K562 (cell line): ENCODE measurements around the gene BRF1. TPM values are rescaled to one million over a fixed set of nuclear protein-coding genes. Genes with fewer than 3 reads are reported as not detected.
A peak's percentile ranks its signal among the peaks of the same experiment; 100 is the strongest.

ENCODE experiments used
- ATAC-seq: fragments of 200-7000 bp; cut with Tn5 transposase; 3 replicates; pipeline ENCODE4 v1.9.1; 2020; ENCODE audit warnings: moderate library complexity
- BruUV-seq: library from RNA; stranded (reverse); fragments of 400-500 nt; replicated peaks from 2 replicates; lab custom pipeline; 2021; lab: Mats Ljungman, UMichigan
- CTCF ChIA-PET: fragments of 300-600 bp; formaldehyde crosslinking; extraction: SDS; loops from one replicate; lab custom pipeline; 2021; ENCODE audit warnings: low intra/inter-chr PET ratio; lab: Yijun Ruan, JAX
- POLR2A ChIA-PET: fragments of 300-600, 350-650 bp; sonication (Branson Sonifier 250); formaldehyde crosslinking; extraction: SDS; loops from one replicate; lab custom pipeline; 2021; ENCODE audit warnings: antibody characterized with exemption, inconsistent platforms; lab: Yijun Ruan, JAX
- DNase-seq, 4 experiments: peaks; one replicate each; pipeline versions ENCODE4 v3.0.0 to v3.0.0-alpha.2; 2011 to 2018; ENCODE audit warnings: low spot score in 3 of 4, mixed read lengths in 3 of 4; ENCODE audit errors: extremely low read depth in 1 of 4
- FAIRE-seq: peaks from 2 replicates; lab custom pipeline; 2011; peaks lifted over from hg19 to GRCh38; lab: Jason Lieb, UNC
- H2AFZ ChIP-seq: 2 replicates; pipeline ENCODE4 v1.6.0; 2011; ENCODE audit warnings: low read depth, low read length, control low read depth, inconsistent platforms
- H3K27ac ChIP-seq: fragments of 200-600 bp; 3 replicates; pipeline ENCODE4 v1.8.0; 2011; ENCODE audit warnings: low read depth, mild to moderate bottlenecking, control low read depth, inconsistent platforms, low read length, moderate library complexity, mixed read lengths; ENCODE audit errors: extremely low read depth
- H3K27me3 ChIP-seq, 2 experiments: fragments of 300-600 bp in 1 of 2; 2 replicates in 1 of 2; 3 replicates in 1 of 2; pipeline versions ENCODE4 v1.6.0 to v1.8.0; 2011; ENCODE audit warnings: inconsistent platforms in 2 of 2, low read length in 2 of 2, mild to moderate bottlenecking in 1 of 2, mixed read lengths in 1 of 2, moderate library complexity in 1 of 2; ENCODE audit not compliant: control insufficient read depth in 2 of 2, insufficient read depth in 2 of 2
- H3K36me3 ChIP-seq: fragments of 300-600 bp; 3 replicates; pipeline ENCODE4 v1.8.0; 2011; ENCODE audit warnings: mild to moderate bottlenecking, low read length, inconsistent platforms; ENCODE audit not compliant: control insufficient read depth, insufficient read depth
- H3K4me1 ChIP-seq, 2 experiments: fragments of 200-600 bp in 1 of 2; replicated peaks in 1 of 2; 2 replicates in 1 of 2; 3 replicates in 1 of 2; pipeline versions ENCODE4 v1.5.1 to v1.8.0; 2011; ENCODE audit warnings: inconsistent platforms in 2 of 2, low read length in 2 of 2, mild to moderate bottlenecking in 1 of 2, mixed read lengths in 1 of 2, moderate library complexity in 1 of 2; ENCODE audit not compliant: control insufficient read depth in 2 of 2, insufficient read depth in 2 of 2
- H3K4me2 ChIP-seq: 2 replicates; pipeline ENCODE4 v1.6.1; 2011; ENCODE audit warnings: low read length, control low read depth, inconsistent platforms, mixed read lengths; ENCODE audit not compliant: insufficient read depth
- H3K4me3 ChIP-seq: fragments of 200-600 bp; sonication (generic), shearing (Covaris generic); 2 replicates; pipeline ENCODE4 v1.5.1; 2016; ENCODE audit warnings: control low read depth, inconsistent platforms
- H3K79me2 ChIP-seq: fragments of 200-600 bp; 3 replicates; pipeline ENCODE4 v1.8.0; 2011; ENCODE audit warnings: low read length, inconsistent platforms; ENCODE audit not compliant: control insufficient read depth, insufficient read depth
- H3K9ac ChIP-seq, 2 experiments: 2 replicates each; pipeline versions ENCODE4 v1.6.0 to v1.6.1; 2011; ENCODE audit warnings: low read depth in 2 of 2, low read length in 2 of 2, control low read depth in 1 of 2, inconsistent platforms in 1 of 2, mild to moderate bottlenecking in 1 of 2, mixed read lengths in 1 of 2; ENCODE audit not compliant: insufficient read depth in 1 of 2
- H3K9me1 ChIP-seq: one replicate; pipeline ENCODE4 v1.6.0; 2011; ENCODE audit warnings: inconsistent platforms, mild to moderate bottlenecking, low read length, moderate library complexity; ENCODE audit not compliant: control insufficient read depth, insufficient read depth
- H3K9me3 ChIP-seq: replicated peaks from 2 replicates; pipeline ENCODE4 v1.5.1; 2011; ENCODE audit warnings: low read depth, low read length, inconsistent platforms; ENCODE audit not compliant: control insufficient read depth, insufficient read depth
- H4K20me1 ChIP-seq: replicated peaks from 2 replicates; pipeline ENCODE4 v1.6.1; 2011; ENCODE audit warnings: low read length, inconsistent platforms, mixed read lengths; ENCODE audit not compliant: control insufficient read depth, insufficient read depth
- BHLHE40 ChIP-seq: IDR thresholded peaks from 2 replicates; pipeline ENCODE4 v1.6.1; 2011; ENCODE audit warnings: low read length, improper control_type of control experiment
- WGBS: fragments of 100-300 bp; shearing (Covaris generic); methylation state at CpG from one replicate; pipeline ENCODE4 v1.1.6; 2016; ENCODE audit warnings: low coverage, mixed read lengths; ENCODE audit not compliant: insufficient coverage; ENCODE audit errors: missing lambda C conversion rate; 5-methylcytosine and 5-hydroxymethylcytosine counted together
- in situ Hi-C: fragments of 300-500 bp; cut with MboI; formaldehyde crosslinking; loops from 4 replicates; pipeline ENCODE4 v1.15.0; 2018; ENCODE audit warnings: inconsistent platforms, mixed read lengths
- intact Hi-C: fragments of 100-400 bp; cut with micrococcal nuclease; formaldehyde crosslinking; loops from 2 replicates; pipeline ENCODE4 v1.14.2; 2022
- polyA plus RNA-seq, 8 experiments: library from polyadenylated mRNA; depleted of rRNA in 4 of 8; stranded (reverse) in 5 of 8; unstranded in 3 of 8; fragments of >200 nt; fragmentation: Nextera tagmentation in 2 of 8; fragmentation: Illumina TruSeq in 1 of 8; extraction: Ambion mirVana in 2 of 8; extraction: Trizol in 1 of 8; gene quantifications; 2 replicates each; pipeline versions ENCODE4 v1.2.1 to v1.2.3, GENCODE V29; 2011 to 2014; ENCODE audit warnings: inconsistent platforms in 1 of 8, missing spikeins in 1 of 8
- total RNA-seq, 7 experiments: library from RNA; depleted of rRNA in 6 of 7; stranded (reverse); fragments of >200 nt in 6 of 7; fragmentation: Illumina TruSeq in 2 of 7; extraction: Trizol in 2 of 7; gene quantifications; 2 replicates each; pipeline versions ENCODE4 v1.2.1 to v1.2.3, GENCODE V29; 2011 to 2021; ENCODE audit warnings: low replicate concordance in 1 of 7
- TF ChIP-seq, protein P1 (sequence below): IDR thresholded peaks from 2 replicates; pipeline ENCODE4 v1.6.1; 2016; ENCODE audit warnings: missing genetic modification characterization, missing compliant biosample characterization

Gene BRF1
- total and polyA plus RNA-seq, 9 of the 15 experiments (the other 6 are each of a cell fraction or from before 2014, with no cell fraction given) = 0.14 to 24.6 (median 8.2) TPM

DNA sequence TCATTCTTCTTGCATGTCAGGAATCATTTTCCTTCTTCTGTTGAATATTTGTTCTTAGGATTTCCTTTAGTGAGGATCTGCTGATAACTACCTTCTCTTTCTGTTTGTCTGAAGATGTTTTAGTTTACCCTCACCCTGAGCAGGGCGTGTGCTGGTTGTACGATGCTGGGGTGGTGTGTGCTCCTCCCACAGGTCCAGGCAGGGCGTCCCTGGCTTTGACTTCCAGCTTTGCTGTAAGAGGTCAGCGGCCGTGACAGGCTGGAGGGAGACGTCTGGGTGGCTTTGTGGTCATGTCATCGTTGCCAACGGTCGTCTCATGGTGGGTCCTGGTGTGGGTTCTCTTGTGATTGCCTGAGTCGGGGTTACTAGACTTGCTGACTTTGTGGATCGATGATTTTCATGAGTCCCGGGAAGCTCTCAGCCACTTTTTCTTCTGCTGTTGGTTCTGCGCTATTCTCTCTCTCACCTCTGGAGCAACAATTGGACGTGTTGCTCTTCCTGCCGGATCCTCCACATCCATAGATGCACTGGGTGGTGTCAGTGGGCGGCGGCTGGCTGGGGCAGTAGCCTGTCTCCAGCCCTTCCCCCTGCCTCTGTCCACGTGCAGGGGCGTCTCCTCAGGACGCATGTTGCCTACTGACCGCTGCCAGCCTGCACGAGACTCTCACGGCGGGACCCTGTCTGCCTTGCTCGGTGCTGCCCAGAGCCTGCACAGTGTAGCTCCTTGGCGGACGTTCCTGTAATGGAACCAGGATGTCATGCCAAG, 22.2 kb upstream of the BRF1 start:
- WGBS = 48% methylated on average over 26 of the region's 27 CpGs
- in situ Hi-C loops = no loop called here
- H3K27me3 ChIP-seq = no peaks in the 10 kb centered on the region
- no peaks in the 10 kb centered on the region for H3K36me3 ChIP-seq
- POLR2A ChIA-PET = interaction anchor here (0.6 to 1.0 kb wide), 4 partner anchors 9 to 17 kb away, joined by 3 to 4 read pairs (median 3); no protein-coding TSS in a partner anchor
- peak overlapping the region in 1 of 2 experiments; percentile 78; a peak in 2 of 4 replicates for H3K9ac ChIP-seq
- peaks cover 8% of the 10 kb centered on the region; the same call in 2 of the 3 replicates for H3K79me2 ChIP-seq
- FAIRE-seq = no peak
- CTCF ChIA-PET = no interaction called here
- TF ChIP-seq, protein P1, sequence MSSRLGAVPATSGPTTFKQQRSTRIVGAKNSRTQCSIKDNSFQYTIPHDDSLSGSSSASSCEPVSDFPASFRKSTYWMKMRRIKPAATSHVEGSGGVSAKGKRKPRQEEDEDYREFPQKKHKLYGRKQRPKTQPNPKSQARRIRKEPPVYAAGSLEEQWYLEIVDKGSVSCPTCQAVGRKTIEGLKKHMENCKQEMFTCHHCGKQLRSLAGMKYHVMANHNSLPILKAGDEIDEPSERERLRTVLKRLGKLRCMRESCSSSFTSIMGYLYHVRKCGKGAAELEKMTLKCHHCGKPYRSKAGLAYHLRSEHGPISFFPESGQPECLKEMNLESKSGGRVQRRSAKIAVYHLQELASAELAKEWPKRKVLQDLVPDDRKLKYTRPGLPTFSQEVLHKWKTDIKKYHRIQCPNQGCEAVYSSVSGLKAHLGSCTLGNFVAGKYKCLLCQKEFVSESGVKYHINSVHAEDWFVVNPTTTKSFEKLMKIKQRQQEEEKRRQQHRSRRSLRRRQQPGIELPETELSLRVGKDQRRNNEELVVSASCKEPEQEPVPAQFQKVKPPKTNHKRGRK (tag) = no peak
- peak; percentile 16; the same call in 1 of the 2 replicates for TF ChIP-seq BHLHE40
- H3K27ac ChIP-seq = no peak overlapping the region
- no peak overlapping the region for H2AFZ ChIP-seq
- no peaks in the 10 kb centered on the region for H3K9me3 ChIP-seq
- H3K4me2 ChIP-seq = no peak overlapping the region
- intact Hi-C loops = no loop called here
- peak in 1 of 4 experiments; percentile 41 for DNase-seq
- peaks cover 4 to 48% of the 10 kb centered on the region in 2 experiments; a peak in 4 of 5 replicates for H3K4me1 ChIP-seq
- peaks cover 3% of the 10 kb centered on the region for H3K9me1 ChIP-seq
- no TSS peak for BruUV-seq
- H3K4me3 ChIP-seq = no peak overlapping the region
- peak; percentile 79 for ATAC-seq
- peaks cover 10% of the 10 kb centered on the region for H4K20me1 ChIP-seq
